GM18526 (cell line): Measurements from ENCODE around the gene ARSG.

Experiments
- POLR2A ChIP-seq: IDR thresholded peaks from 3 replicates; pipeline ENCODE4 v1.6.1; 2011; ENCODE audit not compliant: insufficient read length; ENCODE audit errors: extremely low read depth

ARSG gene

DNA sequence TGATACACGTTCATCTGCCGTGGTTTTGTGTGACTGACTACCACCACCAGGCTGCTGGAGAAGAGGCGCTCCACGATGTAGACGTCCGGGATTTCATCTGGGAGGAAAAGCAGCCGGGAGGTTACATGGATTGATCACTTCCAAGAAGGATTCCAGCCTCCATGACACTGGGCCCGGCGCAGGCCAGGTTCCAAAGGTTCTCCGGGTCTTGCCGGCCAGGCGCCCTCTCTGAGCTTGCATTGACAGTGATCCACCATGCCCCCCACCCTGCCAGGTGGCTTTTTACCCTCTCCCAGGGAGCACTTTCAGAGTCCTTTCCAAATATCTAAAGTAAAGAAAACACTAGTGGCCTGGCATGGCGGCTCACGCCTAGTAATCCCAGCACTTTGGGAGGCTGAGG, 159.5 kb downstream of the ARSG start:
- TF ChIP-seq POLR2A = no peak

DNA sequence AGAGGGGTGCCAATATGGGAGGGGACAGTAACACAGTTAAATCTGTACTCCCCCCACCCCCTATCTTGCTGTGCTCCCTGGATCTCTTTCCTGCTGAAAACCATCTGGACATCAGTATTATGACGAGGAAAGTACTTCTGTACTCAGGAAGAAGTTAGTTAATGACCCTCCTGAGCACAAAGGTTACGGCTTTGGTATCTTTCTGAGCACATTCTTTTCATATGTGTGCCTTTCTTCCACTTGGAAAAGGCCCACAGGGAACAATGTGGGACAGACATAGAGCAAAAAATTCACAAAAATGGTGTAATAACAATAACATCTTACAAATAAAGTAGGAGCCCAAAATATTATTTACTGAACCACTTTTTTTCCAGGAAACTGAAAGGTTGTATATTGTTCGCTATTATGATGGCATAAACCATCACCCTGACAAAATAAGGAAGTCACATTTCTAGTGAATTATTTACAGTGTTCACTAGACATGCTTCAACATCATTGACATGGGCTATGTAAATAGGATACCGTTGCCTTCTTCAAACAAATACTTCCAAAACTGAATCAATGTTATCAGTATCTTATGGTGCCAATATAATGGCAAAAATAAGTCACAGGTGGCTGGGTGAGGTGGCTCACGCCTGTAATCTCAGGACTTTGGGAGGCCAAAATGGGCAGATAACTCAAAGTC, 160.5 kb downstream of the ARSG start:
- TF ChIP-seq POLR2A = no peak

DNA sequence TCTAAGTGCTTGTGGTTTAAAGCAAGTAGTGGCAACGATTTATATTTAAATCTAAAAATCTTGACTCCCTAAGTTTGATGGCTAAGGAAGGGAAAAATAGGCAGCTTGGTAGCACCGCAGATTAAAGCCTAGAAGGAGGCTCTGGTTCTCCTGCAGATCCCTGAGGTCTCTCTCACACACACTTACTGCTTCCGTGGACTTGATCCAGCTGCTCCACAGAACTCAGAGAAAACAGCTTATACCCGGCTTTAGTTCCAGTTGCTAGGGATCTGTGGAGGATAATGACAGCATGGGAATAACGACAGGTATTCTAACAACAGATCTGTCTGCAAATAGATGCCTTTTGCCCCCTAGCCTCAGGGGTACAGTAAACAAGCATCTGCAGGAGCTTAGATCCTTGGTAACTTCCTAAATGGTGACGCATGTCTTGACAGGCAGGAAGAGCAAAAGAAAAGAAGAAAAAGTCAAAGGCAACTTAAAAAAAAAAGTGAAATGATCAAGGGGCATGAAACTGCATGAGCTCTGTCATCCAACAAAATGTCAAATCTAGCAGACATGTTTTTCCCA, 161.5 kb downstream of the ARSG start:
- no peak for TF ChIP-seq POLR2A

DNA sequence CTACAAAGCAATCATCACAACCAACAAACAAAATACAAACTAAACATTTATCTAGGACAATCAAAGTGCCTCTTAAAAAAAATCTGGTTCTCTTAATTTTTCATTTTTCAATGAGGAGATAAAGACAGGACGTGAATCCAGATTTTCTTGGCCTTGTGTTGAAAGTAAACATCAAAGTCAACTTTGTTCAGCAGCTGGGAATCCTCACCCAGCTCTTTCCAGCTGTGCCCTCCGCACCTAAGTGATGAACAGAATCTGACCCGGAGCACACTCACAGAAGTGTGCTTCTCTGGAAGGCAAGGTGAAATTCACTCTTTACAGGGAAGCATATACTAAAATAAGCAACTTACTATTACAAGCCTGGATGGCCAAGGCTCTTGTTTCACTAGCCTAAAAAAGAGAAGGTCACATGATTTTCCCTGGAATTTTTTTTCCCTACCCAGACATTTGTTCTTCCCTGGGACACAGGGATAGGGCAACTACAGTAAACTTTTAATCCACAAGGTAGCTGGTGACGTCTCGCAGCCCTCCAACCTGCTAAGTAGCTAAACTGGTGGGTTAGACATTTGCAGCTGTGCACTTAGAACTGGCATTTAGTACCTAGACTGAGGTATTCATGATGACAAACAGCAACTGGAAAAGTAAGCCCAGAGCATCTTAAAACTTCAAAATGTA, 162.8 kb downstream of the ARSG start:
- TF ChIP-seq POLR2A = no peak

DNA sequence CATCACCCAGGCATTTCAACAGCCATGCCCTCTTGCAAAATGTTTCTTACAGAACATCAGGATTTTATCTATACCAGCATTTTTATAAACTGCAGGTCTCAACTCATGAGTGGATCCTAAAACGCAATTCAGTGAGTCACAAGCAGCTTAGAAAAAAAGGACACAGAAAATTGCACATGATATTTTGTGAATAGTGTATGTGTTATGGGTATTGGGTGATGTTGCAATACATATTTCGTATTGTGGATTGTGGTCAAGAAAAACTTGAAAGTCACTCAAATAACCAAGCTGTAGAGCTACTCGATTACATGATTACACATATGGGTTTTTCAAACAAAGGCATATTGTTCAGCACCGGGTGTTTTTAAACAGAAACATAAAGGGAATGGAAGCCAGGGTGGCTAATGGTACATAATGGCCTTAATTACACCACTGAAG, 164.6 kb downstream of the ARSG start:
- TF ChIP-seq POLR2A = no peak

DNA sequence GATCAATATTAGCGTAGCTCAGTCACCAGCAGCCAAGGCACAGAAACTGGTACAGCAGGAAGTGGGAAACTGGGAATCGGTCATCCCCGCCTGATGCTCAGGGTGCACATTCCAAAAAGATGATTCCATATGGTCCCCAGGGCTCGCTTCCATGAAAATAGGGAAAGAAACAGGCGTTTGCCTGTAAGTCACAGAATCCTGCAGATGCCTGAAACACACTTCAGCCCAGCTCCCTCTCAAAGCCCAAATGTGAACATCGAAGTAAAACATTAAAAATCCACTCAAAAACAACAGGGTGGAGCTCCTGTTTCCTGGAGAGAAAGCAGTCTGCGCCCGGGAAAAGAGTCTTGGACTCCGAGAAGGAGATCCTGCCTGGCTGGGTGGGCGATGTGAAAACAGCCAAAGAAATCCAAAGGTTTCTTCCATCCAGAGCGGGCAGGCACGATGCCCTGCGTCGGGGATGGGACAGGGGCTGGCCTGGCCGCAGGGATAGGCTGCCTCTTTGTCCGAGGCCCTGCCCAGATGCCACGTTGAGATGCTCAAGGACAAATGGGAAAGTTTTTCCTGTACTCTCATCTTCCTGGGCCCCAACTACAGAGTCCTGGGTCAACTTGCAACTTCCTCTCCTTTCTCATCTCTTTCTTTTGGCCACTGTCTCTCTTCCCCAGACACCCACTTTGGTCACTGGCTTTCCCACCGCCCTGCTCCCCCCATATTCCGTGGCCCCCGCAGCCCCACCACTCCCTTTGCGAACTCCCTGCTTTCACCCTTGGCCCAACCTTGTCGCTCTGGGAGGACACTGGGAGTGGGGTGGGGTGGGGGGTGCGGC, 165.3 kb downstream of the ARSG start:
- TF ChIP-seq POLR2A = no peak

DNA sequence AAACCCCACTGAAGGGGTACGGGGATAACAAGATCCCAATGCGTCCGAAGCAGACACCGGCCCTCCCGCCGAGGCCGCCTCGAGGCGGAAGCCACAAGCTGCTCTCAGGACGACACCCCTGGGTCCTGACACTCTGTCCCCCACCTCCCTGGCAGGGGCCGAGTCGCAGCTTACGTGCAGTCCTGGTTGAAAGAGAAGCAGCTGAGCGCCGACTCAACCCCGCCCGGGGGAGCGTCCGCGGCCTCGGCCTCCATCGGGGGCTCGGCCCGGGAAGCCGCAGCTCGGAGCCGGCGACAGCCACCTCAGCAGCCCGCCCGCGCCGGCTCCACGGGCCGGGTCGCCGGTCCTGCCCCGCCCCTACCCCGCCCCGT, 165.9 kb downstream of the ARSG start, which contains the start of gene WIPI1:
WIPI1 (minus strand) TSS at position 329 of the 371 bp plus-strand sequence; CDS start at position 254, 75 bp downstream.
- TF ChIP-seq POLR2A = peak; percentile 56

DNA sequence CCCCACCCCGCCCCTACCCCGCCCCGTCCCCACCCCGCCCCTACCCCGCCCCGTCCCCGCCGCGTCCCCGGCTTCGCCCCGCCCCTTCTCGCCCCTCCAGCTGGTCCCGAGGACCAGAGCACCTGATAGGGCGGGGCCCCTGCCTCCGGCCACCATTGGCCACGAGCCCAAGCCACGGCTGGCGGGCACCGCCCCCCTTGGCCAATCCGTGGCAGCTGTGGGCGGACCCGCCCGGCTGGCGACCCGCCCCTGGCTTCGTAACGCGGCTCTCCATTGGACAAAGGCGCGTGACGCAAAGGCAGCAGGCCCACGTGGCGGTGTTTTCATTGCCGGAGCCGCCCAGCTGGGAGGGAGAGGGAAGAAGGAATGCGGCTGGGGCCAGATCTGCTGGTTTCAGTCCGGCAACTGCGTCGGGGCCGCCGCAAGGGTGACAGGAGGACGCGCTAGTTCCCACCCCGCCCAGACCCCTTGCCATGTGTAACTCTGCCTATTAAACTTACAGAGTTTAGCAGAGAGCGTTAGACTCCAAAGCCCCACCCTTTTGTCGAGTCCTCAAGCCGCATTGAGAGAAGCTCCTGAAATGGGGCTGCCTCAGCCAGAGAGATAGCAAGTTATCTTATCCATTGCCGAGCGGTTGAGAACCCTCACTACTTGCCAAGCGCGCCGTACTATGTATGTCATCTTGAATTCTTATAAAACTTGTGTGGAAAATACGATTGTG, 166.4 kb downstream of the ARSG start:
- TF ChIP-seq POLR2A = peak; percentile 91

DNA sequence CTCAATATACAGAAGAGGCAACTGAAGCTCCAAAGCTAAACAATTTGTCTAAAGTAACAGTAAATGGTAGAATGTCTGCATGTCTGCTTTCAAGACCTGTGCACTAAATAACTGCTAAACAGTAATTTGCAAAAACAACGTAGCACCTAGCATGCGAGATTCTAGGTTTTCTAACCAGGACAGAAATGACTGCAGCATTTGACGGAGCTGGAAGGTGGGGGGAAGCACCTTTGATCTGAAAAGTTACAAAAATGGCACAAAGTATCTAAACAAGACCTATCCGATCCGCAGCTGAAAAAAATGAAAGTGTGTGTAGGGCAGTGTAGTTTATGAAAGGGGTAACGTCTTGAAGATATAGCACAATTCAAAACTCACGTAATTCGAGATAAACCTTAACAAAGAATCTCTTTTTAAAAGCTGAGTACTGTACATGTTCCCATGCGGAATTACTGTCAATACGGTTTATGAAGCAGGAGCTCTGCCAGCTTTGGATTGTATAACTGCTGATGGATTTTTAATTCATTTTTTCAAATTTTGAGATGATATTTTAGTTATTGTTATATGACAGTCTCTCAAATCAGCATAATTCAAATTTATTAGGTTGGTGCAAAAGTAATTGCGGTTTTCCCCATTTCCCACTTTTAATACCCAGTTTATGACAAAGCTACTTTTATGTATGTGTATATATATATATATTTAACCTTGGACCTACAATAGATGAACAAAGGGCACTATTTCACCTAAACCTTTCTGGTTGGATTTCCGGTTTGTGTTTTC, 167.2 kb downstream of the ARSG start:
- no peak for TF ChIP-seq POLR2A

DNA sequence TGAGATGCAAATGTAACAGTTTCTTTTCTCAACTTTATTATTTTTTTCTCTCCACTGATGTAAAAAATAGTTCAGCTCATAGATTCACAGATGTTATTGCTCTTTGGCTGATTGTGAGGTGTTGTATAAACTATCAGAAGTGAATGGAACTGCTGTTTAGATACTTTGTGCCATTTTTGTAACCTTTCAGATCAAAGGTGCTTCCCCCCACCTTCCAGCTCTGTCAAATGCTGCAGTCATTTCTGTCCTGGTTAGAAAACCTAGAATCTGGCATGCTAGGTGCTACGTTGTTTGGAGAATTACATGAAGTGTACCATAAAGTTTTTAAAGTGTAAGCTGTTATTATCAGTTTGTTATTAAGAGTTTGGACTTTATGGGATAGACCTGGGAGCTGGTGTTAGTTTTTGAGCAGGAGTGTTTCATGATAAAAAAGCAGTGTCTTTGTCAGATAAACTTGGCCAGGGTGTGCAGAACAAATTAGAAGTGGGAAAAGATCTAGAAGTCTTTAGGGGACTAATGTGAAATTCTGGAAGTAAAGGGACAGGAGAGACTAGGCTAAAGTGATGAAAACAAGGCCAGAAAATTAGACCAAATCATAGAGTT, 167.8 kb downstream of the ARSG start:
- no peak for TF ChIP-seq POLR2A

DNA sequence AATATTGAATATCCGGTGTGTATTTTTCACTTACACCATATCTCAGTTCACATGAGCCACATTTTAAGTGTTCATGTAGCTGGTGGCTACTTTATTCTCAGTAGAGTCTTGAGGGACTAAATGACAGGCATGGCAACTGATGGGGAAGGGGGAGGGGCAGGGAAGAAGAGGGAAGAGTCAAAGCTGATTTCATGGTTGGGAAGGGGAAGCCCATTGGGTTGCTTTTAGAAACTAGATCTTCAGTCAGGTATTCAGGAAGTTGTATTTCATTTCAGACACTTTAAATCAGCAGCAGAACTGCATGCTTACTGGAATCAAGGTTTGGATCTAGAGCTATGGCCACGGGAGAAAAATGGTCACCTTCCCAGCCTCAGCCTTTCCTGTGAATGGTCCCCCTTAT, 168.9 kb downstream of the ARSG start:
- no peak for TF ChIP-seq POLR2A

DNA sequence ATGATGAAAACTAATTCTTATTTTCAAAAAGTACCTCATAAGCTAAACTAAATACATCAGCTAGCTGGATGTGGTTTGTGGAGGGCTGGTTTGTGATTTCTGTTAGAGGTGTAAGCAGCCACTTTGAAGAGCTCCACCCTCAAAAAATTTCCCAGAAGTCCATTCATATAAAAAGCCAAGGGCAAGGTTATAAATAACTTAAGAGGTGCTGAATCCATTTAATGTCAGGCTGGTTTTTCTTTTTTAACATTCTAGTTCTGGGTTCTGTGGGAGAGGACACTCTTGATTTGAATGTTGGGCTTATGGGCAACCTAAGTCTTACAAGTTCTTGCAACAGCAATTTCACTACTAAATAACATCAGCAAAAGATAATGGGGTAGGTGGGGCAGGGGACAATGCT, 169.4 kb downstream of the ARSG start:
- no peak for TF ChIP-seq POLR2A

DNA sequence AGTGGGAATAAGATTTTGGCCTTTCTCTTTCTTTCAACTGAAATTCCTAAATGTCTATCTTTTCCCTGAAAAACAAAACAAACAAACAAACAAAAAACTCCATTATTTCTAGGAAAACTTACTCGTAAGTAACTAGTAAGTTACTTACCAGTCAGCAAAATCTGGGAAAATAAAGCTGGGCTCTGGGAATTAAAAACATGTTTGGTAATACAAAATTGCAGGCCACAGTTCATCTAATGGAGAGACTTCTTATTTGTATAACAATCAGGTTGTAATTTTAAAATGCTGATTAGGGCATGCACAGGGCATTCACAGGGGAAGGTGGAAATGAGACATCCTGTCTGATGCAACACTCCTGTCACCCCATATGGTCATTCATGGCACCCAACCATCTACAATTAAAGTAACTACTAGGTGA, 169.8 kb downstream of the ARSG start:
- TF ChIP-seq POLR2A = no peak

DNA sequence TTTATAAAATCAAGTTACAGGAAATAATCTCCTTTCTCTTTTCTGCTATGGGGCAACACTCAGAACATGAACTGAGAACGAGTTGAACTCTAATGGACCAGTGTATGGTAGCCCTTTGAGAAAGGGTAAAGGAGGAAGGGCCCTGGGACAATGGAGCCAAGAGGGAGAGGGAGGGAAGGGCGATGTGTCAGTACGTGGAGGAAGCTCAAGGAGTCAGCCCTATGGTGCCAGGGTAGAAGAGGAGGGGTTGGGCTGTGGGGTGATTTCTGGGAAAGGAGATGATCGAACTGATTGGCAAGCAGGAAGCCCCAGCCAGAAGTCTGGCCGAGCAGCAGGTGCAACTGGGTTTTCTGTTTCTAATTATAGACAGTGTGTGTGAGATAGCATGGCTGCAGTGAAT, 170.3 kb downstream of the ARSG start:
- peak; percentile 27 for TF ChIP-seq POLR2A
